Calu3 (cell line): ENCODE measurements around the gene GASK1B. TPM values are rescaled to one million over a fixed set of nuclear protein-coding genes. Genes with fewer than 3 reads are reported as not detected.

Source experiments
- BruUV-seq: library from RNA; stranded (reverse); fragments of 400-500 nt; replicated peaks from 2 replicates; lab custom pipeline; 2021; lab: Mats Ljungman, UMichigan
- CTCF ChIA-PET: fragments of 300-600 bp; sonication (Branson Sonifier 250); formaldehyde crosslinking; loops from one replicate; lab custom pipeline; 2022; ENCODE audit warnings: antibody characterized with exemption; lab: Charles Lee
- DNase-seq: peaks from one replicate; pipeline ENCODE4 v3.0.0; 2022
- H3K27ac Mint-ChIP-seq: one replicate; pipeline ENCODE4 v1.8.0; 2022; ENCODE audit warnings: mixed read lengths; ENCODE audit not compliant: unreplicated experiment
- H3K27me3 Mint-ChIP-seq: one replicate; pipeline ENCODE4 v1.8.0; 2022; ENCODE audit warnings: mixed read lengths; ENCODE audit not compliant: unreplicated experiment
- H3K36me3 Mint-ChIP-seq: one replicate; pipeline ENCODE4 v1.8.0; 2022; ENCODE audit warnings: mild to moderate bottlenecking, moderate library complexity, mixed read lengths; ENCODE audit not compliant: insufficient read depth, unreplicated experiment
- H3K4me1 Mint-ChIP-seq: one replicate; pipeline ENCODE4 v1.8.0; 2022; ENCODE audit warnings: mild to moderate bottlenecking, low read depth, mixed read lengths; ENCODE audit not compliant: unreplicated experiment
- H3K4me3 Mint-ChIP-seq: one replicate; pipeline ENCODE4 v1.8.0; 2022; ENCODE audit warnings: mild to moderate bottlenecking, low read depth, moderate library complexity, mixed read lengths; ENCODE audit not compliant: unreplicated experiment
- H3K9me3 Mint-ChIP-seq: one replicate; pipeline ENCODE4 v1.8.0; 2022; ENCODE audit warnings: low read depth, mixed read lengths; ENCODE audit not compliant: unreplicated experiment
- intact Hi-C: fragments of 100-400 bp; cut with micrococcal nuclease; formaldehyde crosslinking; loops from one replicate; pipeline ENCODE4 v1.10.0; 2022; ENCODE audit not compliant: unreplicated experiment
- total RNA-seq: library from RNA; stranded (reverse); gene quantifications from 2 replicates; pipeline ENCODE4 v1.2.3, GENCODE V29; 2022
- TF ChIP-seq, protein P1 (sequence below): fragments of 200-600 bp; IDR thresholded peaks from one replicate; pipeline ENCODE4 v1.8.0; 2022; ENCODE audit warnings: antibody characterized with exemption; ENCODE audit not compliant: unreplicated experiment

Gene GASK1B
- total RNA-seq, 1 experiment from 2014 or later, result 2.3 TPM

DNA sequence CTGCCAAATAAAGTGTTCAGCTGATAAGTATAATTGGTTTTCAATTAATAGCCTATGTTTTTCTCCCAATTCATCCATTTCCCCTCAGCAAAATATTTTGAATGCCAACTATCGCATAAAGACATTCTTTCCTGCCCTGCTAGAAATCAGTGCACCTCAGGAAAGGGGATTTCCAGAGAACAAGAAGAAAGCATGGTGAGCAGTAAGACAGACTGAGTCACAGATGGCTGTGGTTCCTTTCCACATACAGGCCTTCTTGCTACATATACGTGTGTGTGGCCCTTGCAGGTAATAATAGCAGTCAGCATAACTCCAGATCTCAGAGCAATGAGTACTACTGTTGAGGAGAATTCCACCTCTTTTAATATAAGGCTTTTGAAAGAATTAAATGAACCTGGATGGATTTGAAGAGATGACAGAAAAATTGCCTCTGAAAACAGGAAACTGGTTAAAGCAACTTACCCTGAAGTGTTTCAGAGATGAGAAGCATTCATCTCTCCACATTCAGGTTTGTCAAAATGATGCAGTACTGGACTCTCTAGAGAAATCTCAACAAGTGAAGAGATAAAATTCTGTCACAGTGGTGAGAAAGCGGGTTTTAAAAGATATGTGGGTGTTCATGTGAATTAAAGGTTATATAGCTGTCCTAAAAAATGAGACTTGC is 13.6 kb downstream of the GASK1B start:
- Mint-ChIP-seq H3K4me1 (peaks cover 47% of the 10 kb centered on the region), H3K27me3 (no peaks in the 10 kb centered on the region), H3K36me3 (no peaks in the 10 kb centered on the region), H3K27ac (peak overlapping the region; percentile 63), H3K4me3 (no peak overlapping the region), H3K9me3 (no peaks in the 10 kb centered on the region)
- DNase-seq, result no peak
- no TSS peak for BruUV-seq
- intact Hi-C loops, result no loop called here
- TF ChIP-seq, protein P1, sequence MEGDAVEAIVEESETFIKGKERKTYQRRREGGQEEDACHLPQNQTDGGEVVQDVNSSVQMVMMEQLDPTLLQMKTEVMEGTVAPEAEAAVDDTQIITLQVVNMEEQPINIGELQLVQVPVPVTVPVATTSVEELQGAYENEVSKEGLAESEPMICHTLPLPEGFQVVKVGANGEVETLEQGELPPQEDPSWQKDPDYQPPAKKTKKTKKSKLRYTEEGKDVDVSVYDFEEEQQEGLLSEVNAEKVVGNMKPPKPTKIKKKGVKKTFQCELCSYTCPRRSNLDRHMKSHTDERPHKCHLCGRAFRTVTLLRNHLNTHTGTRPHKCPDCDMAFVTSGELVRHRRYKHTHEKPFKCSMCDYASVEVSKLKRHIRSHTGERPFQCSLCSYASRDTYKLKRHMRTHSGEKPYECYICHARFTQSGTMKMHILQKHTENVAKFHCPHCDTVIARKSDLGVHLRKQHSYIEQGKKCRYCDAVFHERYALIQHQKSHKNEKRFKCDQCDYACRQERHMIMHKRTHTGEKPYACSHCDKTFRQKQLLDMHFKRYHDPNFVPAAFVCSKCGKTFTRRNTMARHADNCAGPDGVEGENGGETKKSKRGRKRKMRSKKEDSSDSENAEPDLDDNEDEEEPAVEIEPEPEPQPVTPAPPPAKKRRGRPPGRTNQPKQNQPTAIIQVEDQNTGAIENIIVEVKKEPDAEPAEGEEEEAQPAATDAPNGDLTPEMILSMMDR, result no peak
- CTCF ChIA-PET, result no interaction called here

DNA sequence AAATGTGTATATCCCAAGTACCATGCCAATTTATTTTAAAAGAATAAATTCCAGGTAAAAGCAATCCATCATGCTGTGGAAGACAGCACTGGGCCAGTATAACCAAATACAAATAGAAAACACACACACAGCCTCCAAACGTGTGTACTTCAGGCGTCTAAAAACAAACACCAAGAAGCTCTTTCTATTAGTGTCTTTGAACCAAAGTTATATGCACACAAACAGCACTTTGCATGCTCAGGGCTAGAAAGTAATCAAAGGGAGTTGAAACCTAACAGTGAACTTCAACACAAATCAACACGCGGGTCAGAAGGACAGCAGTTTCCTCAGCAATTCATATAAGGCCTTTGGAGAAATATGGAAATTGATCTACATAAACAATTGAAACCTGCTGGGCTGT is 15.4 kb downstream of the GASK1B start:
- CTCF ChIA-PET, result no interaction called here
- TF ChIP-seq, protein P1, result no peak
- intact Hi-C loops, result no loop called here
- no TSS peak for BruUV-seq
- Mint-ChIP-seq H3K4me1 (peaks cover 42% of the 10 kb centered on the region), H3K9me3 (no peaks in the 10 kb centered on the region), H3K27me3 (no peaks in the 10 kb centered on the region), H3K36me3 (no peaks in the 10 kb centered on the region), H3K27ac (no peak overlapping the region), H3K4me3 (no peak overlapping the region)
- DNase-seq, result no peak

DNA sequence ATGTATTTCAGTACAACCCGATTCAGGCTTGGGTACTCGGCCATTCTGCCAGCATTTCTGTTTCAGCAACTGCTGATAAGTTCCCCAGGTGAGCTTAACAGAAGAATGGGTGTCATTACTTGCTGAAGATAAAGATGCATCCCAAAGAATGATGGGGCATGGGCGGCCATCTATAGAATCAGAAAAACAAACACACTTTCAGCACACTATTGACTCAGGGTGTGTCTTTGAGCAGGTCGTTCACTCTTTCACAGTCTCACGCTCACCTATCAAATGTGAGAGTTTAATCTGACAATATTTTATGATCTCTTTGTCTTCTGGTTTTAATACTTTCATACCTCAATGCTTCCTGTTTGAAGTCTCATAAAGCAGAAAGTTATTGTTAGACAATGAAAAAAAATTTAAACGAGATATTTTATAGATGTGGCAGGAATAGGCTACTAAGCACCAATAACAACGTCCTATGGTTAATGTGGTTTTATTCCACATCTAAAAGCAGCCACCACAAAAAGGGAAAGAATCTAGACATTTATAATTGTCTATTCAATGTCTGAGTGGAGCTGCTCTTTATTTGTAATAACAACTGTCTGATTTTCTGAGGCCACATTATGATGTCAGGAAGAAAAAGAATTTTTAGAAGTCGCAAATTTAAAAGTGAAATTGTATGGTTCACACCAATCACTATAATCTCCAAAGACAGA is 17.0 kb downstream of the GASK1B start:
- Mint-ChIP-seq H3K9me3 (no peaks in the 10 kb centered on the region), H3K27ac (no peak overlapping the region), H3K36me3 (no peaks in the 10 kb centered on the region), H3K4me1 (peaks cover 26% of the 10 kb centered on the region), H3K27me3 (no peaks in the 10 kb centered on the region), H3K4me3 (no peak overlapping the region)
- intact Hi-C loops, result no loop called here
- TF ChIP-seq, protein P1, result no peak
- no TSS peak for BruUV-seq
- CTCF ChIA-PET, result no interaction called here
- no peak for DNase-seq

DNA sequence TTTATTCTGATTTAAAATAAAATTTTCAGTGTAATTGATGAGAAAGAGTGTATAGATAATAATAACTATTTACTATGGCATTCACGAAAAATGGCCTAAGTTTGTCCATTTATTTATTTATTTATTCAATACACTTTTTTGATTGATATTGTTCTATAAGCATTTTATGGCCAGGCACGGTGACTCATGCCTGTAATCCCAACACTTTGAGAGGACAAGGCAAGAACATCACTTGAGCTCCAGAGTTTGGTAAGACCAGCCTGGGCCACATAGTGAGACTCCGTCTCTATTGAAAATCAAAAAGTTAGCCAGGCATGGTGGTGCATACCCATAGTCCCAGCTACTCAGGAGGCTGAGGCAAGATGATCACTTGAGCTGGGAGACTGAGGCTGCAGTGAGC is 25.7 kb downstream of the GASK1B start:
- CTCF ChIA-PET, result no interaction called here
- intact Hi-C loops, result no loop called here
- no peaks in the 10 kb centered on the region for H3K4me1 Mint-ChIP-seq
- no TSS peak for BruUV-seq
- H3K27me3 Mint-ChIP-seq, result no peaks in the 10 kb centered on the region
- H3K9me3 Mint-ChIP-seq, result no peaks in the 10 kb centered on the region
- no peak overlapping the region for H3K4me3 Mint-ChIP-seq
- no peaks in the 10 kb centered on the region for H3K36me3 Mint-ChIP-seq
- DNase-seq, result no peak
- no peak overlapping the region for H3K27ac Mint-ChIP-seq
- TF ChIP-seq, protein P1, result no peak
